GM23338 (cell line): Measurements from ENCODE around the gene SH3GL2. TPM values are rescaled to one million over a fixed set of nuclear protein-coding genes. Genes with fewer than 3 reads are reported as not detected.

Source experiments
- ATAC-seq: fragments of 200-7000 bp; cut with Tn5 transposase; 3 replicates; pipeline ENCODE4 v1.9.1; 2020
- DNase-seq: peaks from one replicate; pipeline ENCODE4 v3.0.0-alpha.2; 2015; ENCODE audit warnings: low spot score
- H2AFZ ChIP-seq: fragments of 200-600 bp; sonication (generic); 2 replicates; pipeline ENCODE4 v1.8.0; 2016; ENCODE audit warnings: antibody characterized with exemption, mild to moderate bottlenecking, moderate library complexity
- H3F3A ChIP-seq: fragments of 200-600 bp; sonication (generic); replicated peaks from 2 replicates; pipeline ENCODE4 v1.8.0; 2017; ENCODE audit warnings: antibody characterized with exemption, mixed run types, low read depth
- H3K27ac ChIP-seq: fragments of 200-600 bp; sonication (generic); 2 replicates; pipeline ENCODE4 v1.6.1; 2016; ENCODE audit warnings: low read depth
- H3K27me3 ChIP-seq: fragments of 200-600 bp; sonication (generic); 2 replicates; pipeline ENCODE4 v1.8.0; 2016; ENCODE audit warnings: mild to moderate bottlenecking, mixed run types, moderate library complexity; ENCODE audit not compliant: insufficient read depth
- H3K36me3 ChIP-seq: fragments of 200-600 bp; sonication (generic); 2 replicates; pipeline ENCODE4 v1.8.0; 2016; ENCODE audit warnings: mild to moderate bottlenecking; ENCODE audit not compliant: insufficient read depth
- H3K4me1 ChIP-seq: fragments of 200-600 bp; sonication (generic); 2 replicates; pipeline ENCODE4 v1.8.0; 2016; ENCODE audit warnings: mild to moderate bottlenecking, moderate library complexity; ENCODE audit not compliant: insufficient read depth
- H3K4me2 ChIP-seq: fragments of 200-600 bp; sonication (generic); 2 replicates; pipeline ENCODE4 v1.7.1; 2017; ENCODE audit warnings: mixed run types
- H3K4me3 ChIP-seq: fragments of 200-600 bp; sonication (generic); 2 replicates; pipeline ENCODE4 v1.6.1; 2016; ENCODE audit warnings: mixed run types
- H3K79me2 ChIP-seq: fragments of 200-600 bp; sonication (generic); replicated peaks from 2 replicates; pipeline ENCODE4 v1.8.0; 2017; ENCODE audit warnings: mild to moderate bottlenecking; ENCODE audit not compliant: insufficient read depth
- H3K9me2 ChIP-seq: fragments of 200-600 bp; sonication (generic); 2 replicates; pipeline ENCODE4 v1.8.0; 2017; ENCODE audit not compliant: insufficient read depth
- H4K20me1 ChIP-seq: fragments of 200-600 bp; sonication (generic); replicated peaks from 2 replicates; pipeline ENCODE4 v1.8.0; 2017; ENCODE audit warnings: mild to moderate bottlenecking; ENCODE audit not compliant: insufficient read depth
- H3K27ac Mint-ChIP-seq: 2 replicates; pipeline ENCODE4 v1.8.0; 2020; ENCODE audit warnings: inconsistent platforms, mild to moderate bottlenecking, moderate library complexity, mixed read lengths
- H3K27me3 Mint-ChIP-seq: 3 replicates; pipeline ENCODE4 v1.8.0; 2022; ENCODE audit warnings: low read depth, mild to moderate bottlenecking, moderate library complexity, mixed read lengths, inconsistent platforms; ENCODE audit not compliant: insufficient read depth, poor library complexity
- H3K36me3 Mint-ChIP-seq: 3 replicates; pipeline ENCODE4 v1.8.0; 2021; ENCODE audit warnings: low read depth, mild to moderate bottlenecking, inconsistent platforms, moderate library complexity, mixed read lengths
- H3K4me1 Mint-ChIP-seq: 3 replicates; pipeline ENCODE4 v1.8.0; 2020; ENCODE audit warnings: mild to moderate bottlenecking, inconsistent platforms, mixed read lengths
- H3K4me3 Mint-ChIP-seq: 3 replicates; pipeline ENCODE4 v1.8.0; 2021; ENCODE audit warnings: moderate library complexity, mild to moderate bottlenecking, inconsistent platforms, mixed read lengths
- H3K9me3 Mint-ChIP-seq: 3 replicates; pipeline ENCODE4 v1.8.0; 2020; ENCODE audit warnings: moderate library complexity, mild to moderate bottlenecking, inconsistent platforms, mixed read lengths
- CREB1 ChIP-seq: fragments of 250-450 bp; sonication (Bioruptor Pico); IDR thresholded peaks from 2 replicates; pipeline ENCODE4 v1.5.0; 2020; ENCODE audit warnings: low read depth, mild to moderate bottlenecking, moderate library complexity
- EZH2 ChIP-seq: fragments of 200-600 bp; sonication (generic); IDR thresholded peaks from one replicate; pipeline ENCODE4 v1.8.0; 2017; ENCODE audit warnings: antibody characterized with exemption, mild to moderate bottlenecking, low read depth; ENCODE audit not compliant: unreplicated experiment
- EZH2phosphoT487 ChIP-seq: fragments of 200-600 bp; sonication (generic); IDR thresholded peaks from one replicate; pipeline ENCODE4 v1.8.1; 2018; ENCODE audit warnings: antibody characterized with exemption; ENCODE audit not compliant: unreplicated experiment
- JUNB ChIP-seq: IDR thresholded peaks from one replicate; pipeline ENCODE4 v1.6.1; 2016; ENCODE audit warnings: antibody characterized with exemption; ENCODE audit not compliant: unreplicated experiment
- POLR2AphosphoS5 ChIP-seq: IDR thresholded peaks from 2 replicates; pipeline ENCODE4 v1.6.1; 2016; ENCODE audit warnings: antibody characterized with exemption, low read depth
- STAT1 ChIP-seq: IDR thresholded peaks from one replicate; pipeline ENCODE4 v1.6.1; 2016; ENCODE audit warnings: antibody characterized with exemption; ENCODE audit not compliant: unreplicated experiment
- polyA plus RNA-seq: library from polyadenylated mRNA; unstranded; fragments of >200 nt; fragmentation: Nextera tagmentation; extraction: Ambion mirVana; gene quantifications from 2 replicates; pipeline ENCODE4 v1.2.1, GENCODE V29; 2016
- total RNA-seq: library from RNA; depleted of rRNA; stranded (reverse); fragments of >200 nt; shearing (Covaris generic); gene quantifications from 2 replicates; pipeline ENCODE4 v1.2.3, GENCODE V29; 2014
- TF ChIP-seq, protein P1 (sequence below): fragments of 250-450 bp; sonication (Bioruptor Pico); IDR thresholded peaks from 2 replicates; pipeline ENCODE4 v1.5.0; 2020; ENCODE audit warnings: mild to moderate bottlenecking, moderate library complexity
- TF ChIP-seq, protein P2 (sequence below): IDR thresholded peaks from 2 replicates; pipeline ENCODE4 v1.6.1; 2016; ENCODE audit warnings: antibody characterized with exemption
- TF ChIP-seq, protein P3 (sequence below), 2 experiments: fragments of 200-600 bp in 1 of 2; sonication (generic) in 1 of 2; conservative IDR thresholded peaks; 2 replicates each; pipeline versions ENCODE4 v1.5.1 to v1.6.1; 2016 to 2017; ENCODE audit warnings: antibody characterized with exemption in 2 of 2, low read depth in 2 of 2, mild to moderate bottlenecking in 2 of 2, moderate library complexity in 1 of 2
- TF ChIP-seq, protein P4 (sequence below): IDR thresholded peaks from one replicate; pipeline ENCODE4 v1.6.1; 2018; ENCODE audit warnings: antibody characterized with exemption; ENCODE audit not compliant: unreplicated experiment

Gene SH3GL2
- total and polyA plus RNA-seq, 2 experiments from 2014 or later = 5.9 to 8.6 TPM

DNA sequence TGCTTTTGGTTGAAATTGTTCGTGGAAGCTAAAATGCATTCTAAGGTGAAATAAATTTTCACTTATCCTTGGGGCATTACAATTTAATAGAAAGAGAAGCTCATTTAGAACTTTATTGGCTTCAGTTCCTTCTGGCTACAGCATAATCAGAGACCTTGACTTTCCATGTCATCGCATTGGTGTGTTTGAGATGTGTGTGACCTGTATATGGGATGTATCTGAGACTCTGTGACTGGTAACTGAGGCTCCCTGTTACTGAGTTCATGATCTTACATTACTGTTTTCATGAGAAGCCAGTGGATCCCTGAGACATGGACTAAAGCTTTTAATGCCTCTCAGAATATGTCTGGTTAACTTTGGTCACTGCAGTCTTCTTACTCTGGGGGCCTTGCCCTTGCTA, 32.5 kb downstream of the SH3GL2 start:
- Histone ChIP-seq H3K27me3 (no peaks in the 10 kb centered on the region), H4K20me1 (no peaks in the 10 kb centered on the region), H3K4me3 (no peak overlapping the region), H3K79me2 (no peaks in the 10 kb centered on the region), H3K9me2 (no peaks in the 10 kb centered on the region), H3K27ac (no peak overlapping the region), H2AFZ (no peak overlapping the region), H3K36me3 (no peaks in the 10 kb centered on the region), H3K4me1 (peaks cover 10% of the 10 kb centered on the region; the same call in 1 of the 2 replicates), H3F3A (no peaks in the 10 kb centered on the region), H3K4me2 (no peak overlapping the region)
- Mint-ChIP-seq H3K27me3 (no peaks in the 10 kb centered on the region), H3K4me1 (peaks cover 16% of the 10 kb centered on the region; the same call in 2 of the 3 replicates), H3K9me3 (no peaks in the 10 kb centered on the region), H3K27ac (no peak overlapping the region), H3K36me3 (no peaks in the 10 kb centered on the region), H3K4me3 (no peak overlapping the region)
- ATAC-seq (no peak), DNase-seq (no peak)
- TF ChIP-seq POLR2AphosphoS5 (no peak), CREB1 (CRISPR knock-in tag) (no peak), EZH2phosphoT487 (no peak), EZH2 (no peak), STAT1 (no peak)

DNA sequence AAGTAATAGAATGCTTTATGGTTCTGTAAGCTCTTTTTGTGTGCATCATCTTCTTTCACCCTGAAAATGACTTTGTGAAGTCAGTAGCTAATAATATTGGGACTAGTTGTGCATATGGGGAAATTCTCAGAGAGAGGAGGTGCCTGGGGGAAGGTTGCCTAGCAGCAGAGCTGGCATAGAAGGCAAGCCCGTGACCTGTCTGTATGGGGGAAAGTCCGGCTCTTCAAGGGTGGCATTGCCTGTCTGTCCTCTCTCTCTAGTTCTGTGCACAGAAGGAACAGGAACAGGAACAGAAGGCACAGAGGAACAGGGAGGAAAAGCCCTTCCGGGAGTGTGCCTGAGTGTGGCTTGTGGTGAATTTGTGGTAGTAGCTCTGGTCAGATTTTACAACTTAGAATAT, 33.1 kb downstream of the SH3GL2 start:
- H3K27me3 ChIP-seq = no peaks in the 10 kb centered on the region
- no peaks in the 10 kb centered on the region for H3K79me2 ChIP-seq
- no peaks in the 10 kb centered on the region for H3K36me3 ChIP-seq
- ATAC-seq = no peak
- no peaks in the 10 kb centered on the region for H3K9me3 Mint-ChIP-seq
- peaks cover 10% of the 10 kb centered on the region; the same call in 1 of the 2 replicates for H3K4me1 ChIP-seq
- H3K4me1 Mint-ChIP-seq = peaks cover 16% of the 10 kb centered on the region; the same call in 2 of the 3 replicates
- no peak overlapping the region; the same call in 1 of the 2 replicates for H3K27ac Mint-ChIP-seq
- no peak overlapping the region for H3K4me2 ChIP-seq
- no peaks in the 10 kb centered on the region for H3K36me3 Mint-ChIP-seq
- no peak overlapping the region for H3K4me3 ChIP-seq
- H3K9me2 ChIP-seq = no peaks in the 10 kb centered on the region
- H3K27me3 Mint-ChIP-seq = no peaks in the 10 kb centered on the region
- H3K4me3 Mint-ChIP-seq = no peak overlapping the region
- no peak overlapping the region for H2AFZ ChIP-seq
- H4K20me1 ChIP-seq = no peaks in the 10 kb centered on the region
- H3K27ac ChIP-seq = no peak overlapping the region
- H3F3A ChIP-seq = no peaks in the 10 kb centered on the region
- no peak for DNase-seq
- TF ChIP-seq, protein P1, sequence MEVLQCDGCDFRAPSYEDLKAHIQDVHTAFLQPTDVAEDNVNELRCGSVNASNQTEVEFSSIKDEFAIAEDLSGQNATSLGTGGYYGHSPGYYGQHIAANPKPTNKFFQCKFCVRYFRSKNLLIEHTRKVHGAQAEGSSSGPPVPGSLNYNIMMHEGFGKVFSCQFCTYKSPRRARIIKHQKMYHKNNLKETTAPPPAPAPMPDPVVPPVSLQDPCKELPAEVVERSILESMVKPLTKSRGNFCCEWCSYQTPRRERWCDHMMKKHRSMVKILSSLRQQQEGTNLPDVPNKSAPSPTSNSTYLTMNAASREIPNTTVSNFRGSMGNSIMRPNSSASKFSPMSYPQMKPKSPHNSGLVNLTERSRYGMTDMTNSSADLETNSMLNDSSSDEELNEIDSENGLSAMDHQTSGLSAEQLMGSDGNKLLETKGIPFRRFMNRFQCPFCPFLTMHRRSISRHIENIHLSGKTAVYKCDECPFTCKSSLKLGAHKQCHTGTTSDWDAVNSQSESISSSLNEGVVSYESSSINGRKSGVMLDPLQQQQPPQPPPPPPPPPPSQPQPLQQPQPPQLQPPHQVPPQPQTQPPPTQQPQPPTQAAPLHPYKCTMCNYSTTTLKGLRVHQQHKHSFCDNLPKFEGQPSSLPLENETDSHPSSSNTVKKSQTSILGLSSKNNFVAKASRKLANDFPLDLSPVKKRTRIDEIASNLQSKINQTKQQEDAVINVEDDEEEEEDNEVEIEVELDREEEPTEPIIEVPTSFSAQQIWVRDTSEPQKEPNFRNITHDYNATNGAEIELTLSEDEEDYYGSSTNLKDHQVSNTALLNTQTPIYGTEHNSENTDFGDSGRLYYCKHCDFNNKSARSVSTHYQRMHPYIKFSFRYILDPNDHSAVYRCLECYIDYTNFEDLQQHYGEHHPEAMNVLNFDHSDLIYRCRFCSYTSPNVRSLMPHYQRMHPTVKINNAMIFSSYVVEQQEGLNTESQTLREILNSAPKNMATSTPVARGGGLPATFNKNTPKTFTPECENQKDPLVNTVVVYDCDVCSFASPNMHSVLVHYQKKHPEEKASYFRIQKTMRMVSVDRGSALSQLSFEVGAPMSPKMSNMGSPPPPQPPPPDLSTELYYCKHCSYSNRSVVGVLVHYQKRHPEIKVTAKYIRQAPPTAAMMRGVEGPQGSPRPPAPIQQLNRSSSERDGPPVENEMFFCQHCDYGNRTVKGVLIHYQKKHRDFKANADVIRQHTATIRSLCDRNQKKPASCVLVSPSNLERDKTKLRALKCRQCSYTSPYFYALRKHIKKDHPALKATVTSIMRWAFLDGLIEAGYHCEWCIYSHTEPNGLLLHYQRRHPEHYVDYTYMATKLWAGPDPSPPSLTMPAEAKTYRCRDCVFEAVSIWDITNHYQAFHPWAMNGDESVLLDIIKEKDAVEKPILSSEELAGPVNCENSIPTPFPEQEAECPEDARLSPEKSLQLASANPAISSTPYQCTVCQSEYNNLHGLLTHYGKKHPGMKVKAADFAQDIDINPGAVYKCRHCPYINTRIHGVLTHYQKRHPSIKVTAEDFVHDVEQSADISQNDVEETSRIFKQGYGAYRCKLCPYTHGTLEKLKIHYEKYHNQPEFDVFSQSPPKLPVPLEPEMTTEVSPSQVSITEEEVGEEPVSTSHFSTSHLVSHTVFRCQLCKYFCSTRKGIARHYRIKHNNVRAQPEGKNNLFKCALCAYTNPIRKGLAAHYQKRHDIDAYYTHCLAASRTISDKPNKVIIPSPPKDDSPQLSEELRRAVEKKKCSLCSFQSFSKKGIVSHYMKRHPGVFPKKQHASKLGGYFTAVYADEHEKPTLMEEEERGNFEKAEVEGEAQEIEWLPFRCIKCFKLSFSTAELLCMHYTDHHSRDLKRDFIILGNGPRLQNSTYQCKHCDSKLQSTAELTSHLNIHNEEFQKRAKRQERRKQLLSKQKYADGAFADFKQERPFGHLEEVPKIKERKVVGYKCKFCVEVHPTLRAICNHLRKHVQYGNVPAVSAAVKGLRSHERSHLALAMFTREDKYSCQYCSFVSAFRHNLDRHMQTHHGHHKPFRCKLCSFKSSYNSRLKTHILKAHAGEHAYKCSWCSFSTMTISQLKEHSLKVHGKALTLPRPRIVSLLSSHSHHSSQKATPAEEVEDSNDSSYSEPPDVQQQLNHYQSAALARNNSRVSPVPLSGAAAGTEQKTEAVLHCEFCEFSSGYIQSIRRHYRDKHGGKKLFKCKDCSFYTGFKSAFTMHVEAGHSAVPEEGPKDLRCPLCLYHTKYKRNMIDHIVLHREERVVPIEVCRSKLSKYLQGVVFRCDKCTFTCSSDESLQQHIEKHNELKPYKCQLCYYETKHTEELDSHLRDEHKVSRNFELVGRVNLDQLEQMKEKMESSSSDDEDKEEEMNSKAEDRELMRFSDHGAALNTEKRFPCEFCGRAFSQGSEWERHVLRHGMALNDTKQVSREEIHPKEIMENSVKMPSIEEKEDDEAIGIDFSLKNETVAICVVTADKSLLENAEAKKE (CRISPR knock-in tag) = no peak
- TF ChIP-seq, protein P2, sequence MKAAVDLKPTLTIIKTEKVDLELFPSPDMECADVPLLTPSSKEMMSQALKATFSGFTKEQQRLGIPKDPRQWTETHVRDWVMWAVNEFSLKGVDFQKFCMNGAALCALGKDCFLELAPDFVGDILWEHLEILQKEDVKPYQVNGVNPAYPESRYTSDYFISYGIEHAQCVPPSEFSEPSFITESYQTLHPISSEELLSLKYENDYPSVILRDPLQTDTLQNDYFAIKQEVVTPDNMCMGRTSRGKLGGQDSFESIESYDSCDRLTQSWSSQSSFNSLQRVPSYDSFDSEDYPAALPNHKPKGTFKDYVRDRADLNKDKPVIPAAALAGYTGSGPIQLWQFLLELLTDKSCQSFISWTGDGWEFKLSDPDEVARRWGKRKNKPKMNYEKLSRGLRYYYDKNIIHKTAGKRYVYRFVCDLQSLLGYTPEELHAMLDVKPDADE = no peak
- TF ChIP-seq, protein P3, sequence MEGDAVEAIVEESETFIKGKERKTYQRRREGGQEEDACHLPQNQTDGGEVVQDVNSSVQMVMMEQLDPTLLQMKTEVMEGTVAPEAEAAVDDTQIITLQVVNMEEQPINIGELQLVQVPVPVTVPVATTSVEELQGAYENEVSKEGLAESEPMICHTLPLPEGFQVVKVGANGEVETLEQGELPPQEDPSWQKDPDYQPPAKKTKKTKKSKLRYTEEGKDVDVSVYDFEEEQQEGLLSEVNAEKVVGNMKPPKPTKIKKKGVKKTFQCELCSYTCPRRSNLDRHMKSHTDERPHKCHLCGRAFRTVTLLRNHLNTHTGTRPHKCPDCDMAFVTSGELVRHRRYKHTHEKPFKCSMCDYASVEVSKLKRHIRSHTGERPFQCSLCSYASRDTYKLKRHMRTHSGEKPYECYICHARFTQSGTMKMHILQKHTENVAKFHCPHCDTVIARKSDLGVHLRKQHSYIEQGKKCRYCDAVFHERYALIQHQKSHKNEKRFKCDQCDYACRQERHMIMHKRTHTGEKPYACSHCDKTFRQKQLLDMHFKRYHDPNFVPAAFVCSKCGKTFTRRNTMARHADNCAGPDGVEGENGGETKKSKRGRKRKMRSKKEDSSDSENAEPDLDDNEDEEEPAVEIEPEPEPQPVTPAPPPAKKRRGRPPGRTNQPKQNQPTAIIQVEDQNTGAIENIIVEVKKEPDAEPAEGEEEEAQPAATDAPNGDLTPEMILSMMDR (conservative IDR thresholded peaks at IDR 0.05; ENCODE audit: low read depth in 2 of 2) = no peak
- TF ChIP-seq EZH2 = no peak
- TF ChIP-seq, protein P4, sequence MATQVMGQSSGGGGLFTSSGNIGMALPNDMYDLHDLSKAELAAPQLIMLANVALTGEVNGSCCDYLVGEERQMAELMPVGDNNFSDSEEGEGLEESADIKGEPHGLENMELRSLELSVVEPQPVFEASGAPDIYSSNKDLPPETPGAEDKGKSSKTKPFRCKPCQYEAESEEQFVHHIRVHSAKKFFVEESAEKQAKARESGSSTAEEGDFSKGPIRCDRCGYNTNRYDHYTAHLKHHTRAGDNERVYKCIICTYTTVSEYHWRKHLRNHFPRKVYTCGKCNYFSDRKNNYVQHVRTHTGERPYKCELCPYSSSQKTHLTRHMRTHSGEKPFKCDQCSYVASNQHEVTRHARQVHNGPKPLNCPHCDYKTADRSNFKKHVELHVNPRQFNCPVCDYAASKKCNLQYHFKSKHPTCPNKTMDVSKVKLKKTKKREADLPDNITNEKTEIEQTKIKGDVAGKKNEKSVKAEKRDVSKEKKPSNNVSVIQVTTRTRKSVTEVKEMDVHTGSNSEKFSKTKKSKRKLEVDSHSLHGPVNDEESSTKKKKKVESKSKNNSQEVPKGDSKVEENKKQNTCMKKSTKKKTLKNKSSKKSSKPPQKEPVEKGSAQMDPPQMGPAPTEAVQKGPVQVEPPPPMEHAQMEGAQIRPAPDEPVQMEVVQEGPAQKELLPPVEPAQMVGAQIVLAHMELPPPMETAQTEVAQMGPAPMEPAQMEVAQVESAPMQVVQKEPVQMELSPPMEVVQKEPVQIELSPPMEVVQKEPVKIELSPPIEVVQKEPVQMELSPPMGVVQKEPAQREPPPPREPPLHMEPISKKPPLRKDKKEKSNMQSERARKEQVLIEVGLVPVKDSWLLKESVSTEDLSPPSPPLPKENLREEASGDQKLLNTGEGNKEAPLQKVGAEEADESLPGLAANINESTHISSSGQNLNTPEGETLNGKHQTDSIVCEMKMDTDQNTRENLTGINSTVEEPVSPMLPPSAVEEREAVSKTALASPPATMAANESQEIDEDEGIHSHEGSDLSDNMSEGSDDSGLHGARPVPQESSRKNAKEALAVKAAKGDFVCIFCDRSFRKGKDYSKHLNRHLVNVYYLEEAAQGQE = no peak
- no peak for TF ChIP-seq JUNB
